A549 (cell line): ENCODE results near the gene DMPK. TPM values are rescaled to one million over a fixed set of nuclear protein-coding genes. Genes with fewer than 3 reads are reported as not detected.
A peak's percentile ranks its signal among the peaks of the same experiment; 100 is the strongest.

ENCODE experiments used
- ATAC-seq, 2 experiments: fragments of 200-7000 bp in 1 of 2; fragments of >200 bp in 1 of 2; cut with Nextera tagmentation in 1 of 2; cut with Tn5 transposase in 1 of 2; 3 replicates each; pipeline versions ENCODE4 v1.8.0 to v1.9.1; 2018 to 2020; ENCODE audit warnings: mild to moderate bottlenecking in 1 of 2, moderate library complexity in 1 of 2
- CTCF ChIA-PET: fragments of 300-600 bp; sonication (Branson Sonifier 250); formaldehyde crosslinking; extraction: SDS; loops from one replicate; lab custom pipeline; 2021; ENCODE audit warnings: antibody characterized with exemption, inconsistent platforms; lab: Yijun Ruan, JAX
- POLR2A ChIA-PET: fragments of 350-600 bp; formaldehyde crosslinking; extraction: SDS; loops from one replicate; lab custom pipeline; 2021; ENCODE audit warnings: antibody characterized with exemption, inconsistent platforms; lab: Yijun Ruan, JAX
- DNase-seq, 2 experiments: peaks; one replicate each; pipeline versions ENCODE4 v3.0.0 to v3.0.0-alpha.2; 2011 to 2016; ENCODE audit warnings: low read depth in 1 of 2, low spot score in 1 of 2
- FAIRE-seq: peaks from 2 replicates; lab custom pipeline; 2011; peaks lifted over from hg19 to GRCh38; lab: Jason Lieb, UNC
- H3K27ac ChIP-seq, 2 experiments: fragments of >200 bp; sonication (Bioruptor Twin); formaldehyde crosslinking; 3 replicates each; pipeline ENCODE4 v1.5.1; 2016 to 2017
- H3K4me1 ChIP-seq: fragments of >200 bp; sonication (Bioruptor Twin); formaldehyde crosslinking; 3 replicates; pipeline ENCODE4 v1.6.1; 2016
- H3K4me2 ChIP-seq: fragments of >200 bp; sonication (Bioruptor Twin); formaldehyde crosslinking; 3 replicates; pipeline ENCODE4 v1.6.1; 2016
- H3K4me3 ChIP-seq: fragments of >200 bp; sonication (Bioruptor Twin); formaldehyde crosslinking; 3 replicates; pipeline ENCODE4 v1.5.1; 2016
- H3K9me3 ChIP-seq: fragments of >200 bp; sonication (Bioruptor Twin); formaldehyde crosslinking; 3 replicates; pipeline ENCODE4 v1.6.1; 2016
- BCL3 ChIP-seq: fragments of >200 bp; sonication (Bioruptor Twin); formaldehyde crosslinking; IDR thresholded peaks from 3 replicates; pipeline ENCODE4 v1.6.1; 2016
- BHLHE40 ChIP-seq: IDR thresholded peaks from 2 replicates; pipeline ENCODE4 v1.6.1; 2012; ENCODE audit warnings: low read depth, low read length, inconsistent platforms
- CHD4 ChIP-seq: fragments of 200-600 bp; sonication (generic); IDR thresholded peaks from 2 replicates; pipeline ENCODE4 v1.6.1; 2016; ENCODE audit warnings: antibody characterized with exemption, mild to moderate bottlenecking, borderline replicate concordance
- CTCF ChIP-seq: fragments of >200 bp; sonication (Bioruptor Twin); formaldehyde crosslinking; IDR thresholded peaks from 3 replicates; pipeline ENCODE4 v1.5.1; 2016
- EHF ChIP-seq: fragments of 250-450 bp; sonication (Bioruptor Pico); IDR thresholded peaks from 2 replicates; pipeline ENCODE4 v1.5.0; 2020; ENCODE audit warnings: mild to moderate bottlenecking
- ESRRA ChIP-seq: fragments of 150-350 bp; IDR thresholded peaks from 2 replicates; pipeline ENCODE4 v1.6.1; 2014; ENCODE audit warnings: mild to moderate bottlenecking, low read length, borderline replicate concordance
- GATA3 ChIP-seq: IDR thresholded peaks from 2 replicates; pipeline ENCODE4 v1.6.1; 2012; ENCODE audit warnings: borderline replicate concordance
- HDAC2 ChIP-seq: fragments of 200-600 bp; sonication (generic); IDR thresholded peaks from 2 replicates; pipeline ENCODE4 v1.6.1; 2016
- HMGXB4 ChIP-seq: fragments of 250-450 bp; sonication (Bioruptor Pico); IDR thresholded peaks from 2 replicates; pipeline ENCODE4 v1.5.0; 2021; ENCODE audit warnings: mild to moderate bottlenecking, moderate library complexity, borderline replicate concordance
- HOXA7 ChIP-seq: fragments of 250-450 bp; sonication (Bioruptor Pico); IDR thresholded peaks from 2 replicates; pipeline ENCODE4 v1.5.0; 2020; ENCODE audit warnings: mild to moderate bottlenecking, moderate library complexity
- KDM1A ChIP-seq: fragments of 200-600 bp; sonication (generic); IDR thresholded peaks from 2 replicates; pipeline ENCODE4 v1.6.1; 2016; ENCODE audit warnings: low read depth, mild to moderate bottlenecking
- KDM5A ChIP-seq: fragments of 200-600 bp; sonication (generic); IDR thresholded peaks from 2 replicates; pipeline ENCODE4 v1.6.1; 2016; ENCODE audit warnings: antibody characterized with exemption, mild to moderate bottlenecking
- NFE2L2 ChIP-seq: fragments of 150-350 bp; conservative IDR thresholded peaks from 2 replicates; pipeline ENCODE4 v1.6.1; 2014; ENCODE audit warnings: low read length
- ZC3H11A ChIP-seq: fragments of 450-650 bp; IDR thresholded peaks from 2 replicates; pipeline ENCODE4 v1.6.1; 2014; ENCODE audit warnings: antibody characterized with exemption, mild to moderate bottlenecking
- WGBS: methylation state at CpG from one replicate; pipeline ENCODE4 v1.1.6; 2017; ENCODE audit errors: missing lambda C conversion rate; 5-methylcytosine and 5-hydroxymethylcytosine counted together
- polyA plus RNA-seq, 4 experiments: library from polyadenylated mRNA; depleted of rRNA in 3 of 4; stranded (reverse); fragments of >200 nt; fragmentation: RNase III in 1 of 4; extraction: RNeasy Plus Mini Kit Qiagen cat#74134 plus additional on column Dnase treatment in 1 of 4; gene quantifications; 2 replicates in 3 of 4; 3 replicates in 1 of 4; pipeline ENCODE4 v1.2.3, GENCODE V29; 2011 to 2017
- TF ChIP-seq, protein P1 (sequence below): IDR thresholded peaks from 2 replicates; pipeline ENCODE4 v1.6.1; 2012; ENCODE audit warnings: low read depth, borderline replicate concordance

DMPK gene
- polyA plus RNA-seq, 2 of the 4 experiments (the other 2 are of a cell fraction) = 21.6 to 56.6 TPM

- TF ChIP-seq CTCF (no peak), ESRRA (no peak), HMGXB4 (no peak), EHF (no peak)
- TF ChIP-seq, protein P1, sequence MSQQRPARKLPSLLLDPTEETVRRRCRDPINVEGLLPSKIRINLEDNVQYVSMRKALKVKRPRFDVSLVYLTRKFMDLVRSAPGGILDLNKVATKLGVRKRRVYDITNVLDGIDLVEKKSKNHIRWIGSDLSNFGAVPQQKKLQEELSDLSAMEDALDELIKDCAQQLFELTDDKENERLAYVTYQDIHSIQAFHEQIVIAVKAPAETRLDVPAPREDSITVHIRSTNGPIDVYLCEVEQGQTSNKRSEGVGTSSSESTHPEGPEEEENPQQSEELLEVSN = no peak
Measured at GRCh38 chr19:45781214-45782161, 802 bp downstream of the DMPK start (continued).

DNA sequence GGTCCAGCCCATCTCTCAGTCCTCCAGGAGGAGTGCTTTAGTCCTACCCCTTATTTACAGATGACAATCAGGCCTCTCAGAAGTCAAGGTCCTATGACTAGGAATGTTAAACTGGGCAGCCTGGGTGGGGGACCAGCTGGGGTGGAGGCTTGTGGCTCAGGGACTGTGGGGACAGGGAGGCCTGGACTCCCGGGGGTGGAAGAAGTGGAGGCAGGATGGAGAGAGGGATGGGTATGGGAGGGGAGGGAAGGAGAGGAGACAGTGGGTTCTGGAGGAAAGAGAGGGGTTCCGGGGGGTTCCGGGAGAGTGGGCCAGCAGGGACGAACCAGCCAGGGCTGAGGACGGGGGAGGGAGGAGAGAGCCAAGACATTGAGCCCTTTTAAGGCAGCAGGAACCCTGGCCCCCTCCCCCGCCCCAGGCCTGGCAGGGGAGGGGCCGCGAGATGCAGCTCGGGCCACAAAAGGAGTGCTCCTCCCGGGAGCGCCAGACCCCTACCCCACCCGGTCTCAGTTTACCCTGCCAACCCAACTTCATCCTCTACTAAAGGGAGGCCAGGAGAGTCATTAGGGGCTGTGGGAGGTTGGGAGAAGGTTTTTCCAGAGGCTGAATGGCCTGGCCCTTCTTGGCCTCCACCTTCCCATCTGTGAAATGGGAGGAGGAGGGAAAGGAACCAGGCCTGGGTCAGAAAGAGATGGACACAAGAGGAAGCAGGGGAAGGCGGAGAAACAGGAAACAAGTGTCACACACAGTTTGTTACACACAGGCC, 1.7 kb downstream of the DMPK start:
- ChIA-PET POLR2A (interaction anchor here (1.2 to 3.0 kb wide), 3 partner anchors 11 to 18 kb away, joined by 3 to 42 read pairs (median 30); partner anchors contain the start of genes DMWD and SIX5), CTCF (interaction anchor here (0.6 to 74.3 kb wide), 5 partner anchors 4 to 95 kb away, joined by 3 to 2204 read pairs (median 4); partner anchors contain the start of genes DMPK, DMWD, FOXA3 and QPCTL)
- DNase-seq = peak in 1 of 2 experiments; percentile 39
- Histone ChIP-seq H3K4me1 (peaks cover 56% of the 10 kb centered on the region), H3K4me3 (peak overlapping the region; percentile 34; the same call in 2 of the 3 replicates), H3K9me3 (no peaks in the 10 kb centered on the region), H3K27ac (peak overlapping the region; percentile 90 to 96), H3K4me2 (peak overlapping the region; percentile 88)
- TF ChIP-seq CHD4 (peak; percentile 37; the same call in 1 of the 2 replicates), KDM1A (peak; percentile 60; the same call in 1 of the 2 replicates), GATA3 (0 out of 2 replicates have a peak, but pooled peaks have one; percentile 23), BHLHE40 (no peak), BCL3 (no peak)
- TF ChIP-seq, protein P1 = no peak
- WGBS = 68% methylated on average over 13 of the region's 13 CpGs
- ATAC-seq = 0 out of 6 replicates have a peak, but pooled peaks of 1 of the 2 experiments have one; percentile 0
- no peak for FAIRE-seq

GRCh38 chr19:45780146-45780447, 2.2 kb downstream of the DMPK start:
- ATAC-seq (no peak), FAIRE-seq (no peak), DNase-seq (no peak)
- Histone ChIP-seq H3K4me2 (peak overlapping the region; percentile 88), H3K27ac (peak overlapping the region; percentile 90 to 96; a peak in 5 of 6 replicates), H3K4me3 (peak overlapping the region; percentile 18; the same call in 1 of the 3 replicates), H3K9me3 (no peaks in the 10 kb centered on the region), H3K4me1 (peaks cover 56% of the 10 kb centered on the region)
- ChIA-PET POLR2A (no interaction called here), CTCF (interaction anchor here (62.0 to 74.3 kb wide), 2 partner anchors 5 to 28 kb away, joined by 2204 read pairs; partner anchors contain the start of genes DMPK, DMWD, RSPH6A and SIX5)
- 72% methylated on average over 4 of the region's 4 CpGs for WGBS
- TF ChIP-seq KDM5A = no peak
- TF ChIP-seq ZC3H11A = no peak
- no peak for TF ChIP-seq HOXA7 (CRISPR knock-in tag)
- TF ChIP-seq BHLHE40 = no peak
- no peak for TF ChIP-seq HDAC2
- no peak for TF ChIP-seq NFE2L2
